GM19023 (cell line): ENCODE results near the gene RNF32.
"Not testable (repeated sequence)": the region's sequence is repeated elsewhere in the genome, so short reads cannot be mapped to it uniquely, and the experiment has no call there.

ENCODE experiments used
- ATAC-seq: cut with Tn5 transposase; IDR thresholded peaks from one replicate; pipeline ENCODE4 v1.9.1; 2021; ENCODE audit warnings: mild to moderate bottlenecking, moderate library complexity; ENCODE audit not compliant: unreplicated experiment

Gene RNF32

DNA sequence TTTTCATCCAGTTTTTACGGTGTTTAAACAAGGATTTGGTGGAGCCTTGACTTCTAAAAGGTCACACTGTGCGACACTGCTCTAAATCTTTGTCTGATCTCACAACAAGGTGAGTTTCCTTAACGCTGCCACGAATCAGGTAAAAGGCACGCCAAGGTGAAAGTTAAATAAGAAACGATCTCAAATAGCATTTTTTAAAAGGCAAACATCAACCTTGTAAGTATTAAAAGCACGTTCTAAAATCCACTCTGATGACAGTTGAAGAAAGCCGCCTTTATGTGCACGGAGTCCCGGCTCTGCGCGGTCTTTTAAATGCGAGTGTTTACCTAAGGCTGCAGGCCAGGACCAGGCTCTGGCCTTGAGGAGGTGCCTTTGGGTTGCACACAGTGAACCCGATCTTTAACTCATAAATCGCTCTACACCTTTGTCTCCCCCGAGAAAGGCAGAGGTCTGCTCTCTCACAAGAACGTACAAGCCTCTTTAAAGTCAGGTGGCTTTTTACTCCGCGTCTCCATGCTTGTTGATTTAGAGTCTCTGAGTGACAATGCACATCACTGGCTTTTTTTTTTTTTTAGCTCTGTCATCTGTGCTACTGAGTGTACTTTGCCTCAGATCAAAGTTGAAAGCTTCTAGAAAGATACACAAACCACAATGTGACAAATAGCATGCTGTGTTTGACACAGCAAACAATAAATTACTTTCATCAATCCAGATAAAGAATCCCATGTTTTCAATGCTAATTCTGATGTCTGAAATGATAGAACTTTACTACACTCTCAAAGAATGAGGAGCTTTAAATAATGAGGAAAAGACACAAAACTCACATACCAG lies 25.9 kb upstream of the RNF32 start:
- ATAC-seq: no peak

DNA sequence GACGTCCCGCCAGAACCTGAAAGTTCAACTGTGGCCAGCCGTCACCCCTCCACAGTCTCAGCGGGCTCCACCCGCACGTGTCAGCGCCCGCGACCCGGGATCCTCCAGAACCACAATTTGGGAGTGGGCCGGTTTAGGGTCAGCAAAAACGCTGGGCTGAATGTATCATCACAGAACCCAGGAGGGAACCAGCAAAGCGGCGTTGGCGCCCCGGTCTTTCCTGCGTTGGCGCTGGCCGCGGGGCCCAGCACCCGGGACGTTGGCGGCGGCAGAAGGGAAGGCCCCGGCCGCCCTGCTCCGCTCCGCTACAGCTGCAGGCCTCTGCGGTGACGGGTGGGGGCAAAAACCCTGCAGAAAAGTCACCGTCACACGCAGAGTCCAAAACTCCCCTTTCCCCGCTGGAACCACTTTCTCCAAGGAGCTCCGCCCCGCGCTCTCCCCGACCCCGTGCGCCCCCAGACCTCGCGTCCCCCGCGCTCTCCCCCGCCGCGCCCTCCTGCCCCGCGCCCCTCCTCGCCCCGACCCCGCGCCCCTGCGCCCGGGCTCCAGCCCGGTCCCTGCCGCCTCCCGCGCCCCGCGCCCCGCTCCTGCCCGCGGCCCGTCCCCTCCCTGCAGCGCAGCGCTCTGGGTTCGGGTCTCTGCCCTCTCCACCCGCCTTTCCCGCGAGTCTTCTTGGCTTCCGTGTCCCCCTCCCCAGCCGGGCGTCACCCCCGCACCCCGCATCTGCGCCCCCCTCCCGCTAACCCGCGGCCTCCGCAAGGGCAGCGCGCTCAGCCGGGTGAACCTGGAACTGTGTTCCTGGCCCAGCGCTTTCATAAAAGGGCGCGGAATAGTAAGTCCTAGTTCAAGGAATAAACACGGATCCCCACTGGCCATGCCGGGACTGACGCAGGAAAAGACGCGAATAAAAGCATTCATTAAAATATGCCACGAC lies 24.0 kb upstream of the RNF32 start:
- ATAC-seq: no peak

DNA sequence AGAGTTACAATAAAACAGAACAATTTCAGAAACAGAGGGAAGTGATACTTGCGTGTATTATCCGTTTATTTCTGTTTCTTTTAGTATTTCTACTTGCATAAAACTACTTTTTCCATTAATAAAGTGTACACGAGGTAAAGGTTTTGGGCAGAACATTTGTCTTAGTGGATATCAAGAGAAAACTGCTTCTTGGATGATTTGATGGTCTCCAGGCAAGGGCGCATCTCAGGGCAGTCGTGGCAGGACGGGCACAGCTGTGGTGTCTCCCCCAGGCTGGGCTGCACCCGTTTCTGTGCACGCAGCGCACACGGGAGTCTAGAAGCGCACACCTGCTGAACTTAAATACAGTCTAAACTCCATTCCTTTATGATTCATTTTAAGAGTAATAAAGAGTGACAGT lies 23.4 kb upstream of the RNF32 start:
- ATAC-seq: no peak

GRCh38 chr7:156618078-156618779 lies 22.3 kb upstream of the RNF32 start:
- ATAC-seq: no peak

DNA sequence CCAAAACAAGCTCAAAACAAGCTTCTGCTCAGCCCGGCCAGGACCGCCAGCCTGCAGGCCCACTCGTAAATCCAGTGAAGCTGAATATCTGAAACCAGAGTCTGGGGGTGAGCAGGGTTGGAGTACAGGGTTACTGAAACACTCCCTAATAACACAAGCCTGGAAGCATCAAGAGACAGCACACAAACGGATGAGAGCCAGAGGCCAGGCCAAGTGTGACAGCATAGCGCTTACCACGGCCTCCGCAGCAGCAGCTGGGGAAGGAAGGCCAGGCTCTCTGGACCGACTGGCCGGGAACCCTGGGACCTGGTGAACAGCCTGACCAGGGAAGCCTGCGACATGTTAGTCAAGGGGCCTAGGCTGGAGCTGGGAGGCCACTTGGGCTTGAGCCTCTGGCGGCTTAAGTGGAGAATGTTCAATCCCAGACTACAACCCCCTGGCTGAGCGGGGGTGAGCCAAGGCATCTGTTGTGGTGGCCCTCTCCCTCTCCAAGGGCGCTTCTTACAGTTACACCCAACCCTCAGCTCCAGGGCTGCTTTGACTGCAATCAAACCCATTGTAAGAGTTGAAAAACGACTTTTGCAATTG lies 21.7 kb upstream of the RNF32 start:
- no peak for ATAC-seq

DNA sequence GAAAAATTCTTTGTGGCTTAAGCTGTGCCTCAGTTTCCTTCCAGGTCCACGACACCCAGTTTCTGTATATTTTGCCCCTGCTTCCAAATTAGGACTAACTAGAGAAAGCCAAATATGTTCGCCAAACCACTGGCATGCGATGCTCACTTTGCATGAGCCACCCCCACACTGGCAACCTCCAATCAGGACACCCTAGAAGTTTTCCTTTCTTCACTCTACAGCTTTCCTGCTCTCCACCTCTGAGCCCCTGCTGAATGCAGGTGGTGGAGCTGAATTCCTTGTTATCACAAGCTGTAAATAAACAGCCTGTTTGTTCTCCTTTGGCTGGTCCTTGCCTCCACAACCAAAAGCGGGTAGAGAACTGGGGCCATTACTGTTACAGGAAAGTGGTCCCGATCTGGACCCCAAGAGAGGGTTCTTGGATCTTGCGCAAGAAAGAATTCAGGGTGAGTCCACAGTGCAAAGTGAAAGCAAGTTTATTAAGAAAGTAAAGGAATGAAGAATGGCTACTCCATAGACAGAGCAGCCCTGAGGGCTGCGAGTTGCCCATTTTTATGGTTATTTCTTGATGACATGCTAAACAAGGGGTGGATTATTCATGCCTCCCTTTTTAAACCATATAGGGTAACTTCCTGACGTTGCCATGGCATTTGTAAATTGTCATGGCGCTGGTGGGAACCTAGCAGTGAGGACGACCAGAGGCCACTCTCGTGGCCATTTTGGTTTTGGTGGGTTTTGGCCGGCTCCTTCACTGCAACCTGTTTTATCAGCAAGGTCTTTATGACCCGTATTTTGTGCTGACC lies 20.9 kb upstream of the RNF32 start:
- ATAC-seq: not testable (repeated sequence)

GRCh38 chr7:156620291-156620675 lies 20.3 kb upstream of the RNF32 start:
- ATAC-seq: no peak

DNA sequence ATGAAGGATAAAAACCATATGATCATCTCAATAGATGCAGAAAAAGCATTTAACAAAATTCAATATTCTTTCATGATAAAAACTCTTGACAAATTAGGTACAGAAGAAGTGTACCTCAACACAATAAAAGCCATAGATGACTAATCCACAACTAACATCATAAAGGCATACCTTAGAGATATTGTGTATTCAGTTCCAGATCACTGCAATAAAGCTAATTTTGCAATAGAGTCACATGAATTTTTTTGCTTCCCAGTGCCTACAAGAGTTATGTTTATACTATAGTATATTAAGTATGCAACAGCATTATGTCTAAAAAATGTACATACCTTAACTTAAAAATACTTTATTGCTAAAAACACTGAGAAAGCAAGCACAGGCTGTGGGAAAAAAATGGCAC lies 18.9 kb upstream of the RNF32 start:
- ATAC-seq: no peak

- no peak for ATAC-seq
These were observed 15.0 kb upstream of the RNF32 start for GRCh38 chr7:156625580-156625979.

GRCh38 chr7:156626220-156626895 lies 14.2 kb upstream of the RNF32 start:
- ATAC-seq: no peak

DNA sequence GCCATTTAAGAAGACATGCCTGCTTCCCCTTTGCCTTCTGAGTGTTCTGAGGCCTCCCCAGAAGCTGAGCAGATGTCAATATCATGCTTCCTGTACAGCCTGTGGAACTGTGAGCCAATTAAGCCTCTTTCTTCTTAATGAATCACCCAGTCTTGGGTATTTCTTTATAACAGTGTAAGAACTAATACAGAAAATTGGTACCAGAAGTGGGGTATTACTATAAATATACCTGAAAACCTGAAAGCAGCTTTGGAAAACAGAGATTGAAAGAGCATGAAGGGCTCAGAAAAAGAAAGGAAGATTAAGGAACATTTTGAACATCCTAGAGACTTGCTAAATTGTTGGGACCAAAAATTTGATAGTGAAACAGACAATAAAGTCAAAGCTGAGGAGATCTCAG lies 12.0 kb upstream of the RNF32 start:
- ATAC-seq: no peak

DNA sequence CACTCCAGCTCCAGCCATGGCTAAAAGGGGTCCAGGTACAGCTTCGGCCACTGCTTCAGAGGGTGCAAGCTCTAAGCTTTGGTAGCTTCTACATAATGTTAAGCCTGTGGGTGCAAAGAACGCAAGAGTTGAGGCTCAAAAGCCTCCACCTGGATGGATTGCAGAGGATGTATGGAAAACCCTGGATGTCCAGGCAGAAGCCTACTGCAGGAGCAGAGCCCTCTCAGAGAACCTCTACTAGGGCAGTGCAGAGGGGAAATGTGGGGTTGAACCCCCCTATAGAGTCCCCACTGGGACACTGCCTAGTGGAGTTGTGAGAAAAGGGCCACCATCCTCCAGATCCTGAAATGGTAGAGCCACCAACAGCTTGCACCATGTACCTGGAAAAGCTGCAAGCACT lies 10.7 kb upstream of the RNF32 start:
- ATAC-seq: no peak

- ATAC-seq: no peak
These were observed 6.5 kb upstream of the RNF32 start for GRCh38 chr7:156634117-156634516.

- ATAC-seq: no peak
These were observed 4.8 kb upstream of the RNF32 start for GRCh38 chr7:156635529-156636385.

- ATAC-seq: not testable (repeated sequence)
These were observed 3.5 kb upstream of the RNF32 start for GRCh38 chr7:156637093-156637492.

DNA sequence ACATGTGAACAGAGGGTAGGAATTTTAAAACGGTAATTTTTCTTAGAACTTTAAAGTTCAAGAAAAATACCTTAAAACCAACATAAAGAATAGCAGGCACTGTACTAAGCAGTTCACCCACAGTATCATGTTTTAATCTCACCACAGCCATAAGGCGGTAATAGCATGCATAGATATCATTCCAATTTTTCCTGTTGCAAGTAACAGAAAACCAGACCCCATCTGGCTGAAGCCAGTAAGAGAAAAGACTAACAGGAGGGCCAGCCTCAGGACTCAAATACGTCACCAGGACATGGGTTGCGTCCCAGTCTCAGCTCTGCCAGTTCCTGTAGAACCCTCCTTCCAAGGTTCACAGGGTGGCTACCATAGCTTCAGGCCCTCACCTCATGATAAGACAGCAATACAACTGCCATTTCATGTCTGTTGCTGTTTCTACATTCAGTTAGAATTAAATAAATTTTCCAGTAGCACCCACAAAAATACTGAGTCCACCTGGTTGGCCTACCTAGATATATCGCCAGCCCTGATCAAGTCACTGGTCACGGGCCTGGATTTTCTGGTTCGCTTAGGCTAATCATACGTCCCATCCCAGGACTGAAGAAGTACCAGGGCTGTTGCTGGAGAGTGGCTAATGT lies 2.0 kb upstream of the RNF32 start:
- no peak for ATAC-seq

DNA sequence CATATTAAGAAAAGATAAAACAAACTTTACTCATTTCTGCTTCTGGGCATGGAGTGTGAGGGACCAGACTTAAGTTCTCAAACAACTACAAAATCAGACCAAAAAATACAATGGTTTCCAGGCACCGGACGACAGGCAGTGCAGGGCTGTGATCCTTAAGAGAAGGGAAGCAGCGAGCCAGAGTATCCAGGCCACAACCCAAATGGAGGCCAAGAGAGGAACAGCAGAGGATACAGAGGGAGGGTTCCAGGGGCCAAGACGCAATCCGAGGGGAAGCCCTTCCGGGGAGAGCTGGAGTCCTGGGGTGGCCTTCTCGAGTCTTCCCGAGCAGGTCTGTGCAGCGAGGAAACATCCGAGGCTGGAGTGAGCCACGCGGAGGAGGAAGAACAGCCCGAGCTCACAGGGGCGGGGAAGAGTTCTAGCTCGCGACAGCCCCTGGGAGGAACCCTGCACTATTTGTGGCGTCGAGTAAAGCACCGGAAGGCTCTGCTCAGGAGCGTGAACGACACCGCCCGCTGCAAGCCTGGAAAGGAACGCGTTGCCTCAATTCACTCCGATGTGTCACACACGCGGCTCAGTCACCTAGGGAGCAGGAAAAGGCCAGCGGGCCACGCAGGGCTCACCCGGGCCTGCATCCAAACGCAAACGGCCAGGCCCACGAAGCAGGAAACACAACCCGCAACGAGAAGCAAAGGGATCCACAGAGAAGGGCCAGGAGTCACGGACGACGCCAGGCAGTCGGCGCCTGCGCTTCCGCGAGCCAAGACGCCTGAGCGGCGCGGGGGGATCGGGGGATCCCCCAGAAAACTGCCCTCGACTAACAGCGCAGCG lies 933 bp upstream of the RNF32 start:
- no peak for ATAC-seq
